Heart right ventricle (tissue), 16 donors: Measurements from ENCODE around the gene SCGB1D2. TPM values are rescaled to one million over a fixed set of nuclear protein-coding genes. Genes with fewer than 3 reads are reported as not detected.

Experiments used
- ATAC-seq, 8 donors: fragments of 200-7000 bp; cut with Tn5 transposase; one replicate each; pipeline ENCODE4 v1.9.1; 2020; ENCODE audit warnings: mild to moderate bottlenecking in 8 of 8, moderate library complexity in 8 of 8, moderate number of reproducible peaks in 1 of 8
- DNase-seq, 2 donors: peaks; one replicate each; pipeline ENCODE4 v3.0.0-alpha.2; 2020
- H3K27ac ChIP-seq, 10 donors: fragments of 200-600 bp; sonication (generic) in 2 of 10; one replicate each; pipeline versions ENCODE4 v1.5.0 to v1.8.0; 2020 to 2022; ENCODE audit warnings: mild to moderate bottlenecking in 3 of 10
- H3K27me3 ChIP-seq, 7 donors: fragments of 200-600 bp; one replicate each; pipeline ENCODE4 v1.8.0; 2021 to 2022; ENCODE audit warnings: mild to moderate bottlenecking in 2 of 7
- H3K36me3 ChIP-seq, 9 donors: fragments of 200-600 bp; sonication (generic) in 1 of 9; one replicate each; pipeline versions ENCODE4 v1.5.0 to v1.8.0; 2020 to 2022; ENCODE audit warnings: mild to moderate bottlenecking in 2 of 9
- H3K4me1 ChIP-seq, 9 donors: fragments of 200-600 bp; sonication (generic) in 1 of 9; one replicate each; pipeline versions ENCODE4 v1.5.0 to v1.8.0; 2020 to 2022; ENCODE audit warnings: mild to moderate bottlenecking in 4 of 9
- H3K4me3 ChIP-seq, 10 donors: fragments of 200-600 bp; sonication (generic) in 2 of 10; one replicate each; pipeline versions ENCODE4 v1.5.0 to v1.8.0; 2020 to 2022; ENCODE audit warnings: mild to moderate bottlenecking in 7 of 10, moderate library complexity in 2 of 10
- H3K9me3 ChIP-seq, 11 donors: fragments of 200-600 bp in 10 of 11; sonication (generic) in 2 of 11; one replicate each; pipeline versions ENCODE4 v1.5.0 to v1.8.0; 2013 to 2022; ENCODE audit warnings: mild to moderate bottlenecking in 2 of 11, control low read depth in 1 of 11, moderate library complexity in 1 of 11
- CTCF ChIP-seq, 9 donors: fragments of 200-600 bp; sonication (generic) in 2 of 9; IDR thresholded peaks; one replicate each; pipeline versions ENCODE4 v1.5.0 to v1.8.0; 2021 to 2022; ENCODE audit warnings: antibody characterized with exemption in 9 of 9, mild to moderate bottlenecking in 5 of 9, moderate library complexity in 1 of 9
- WGBS, 2 donors: extraction: QIAGEN DNeasy Blood & Tissue Kit; methylation state at CpG; one replicate each; pipeline ENCODE4 v1.1.7; 2013; ENCODE audit warnings: inconsistent platforms in 1 of 2; 5-methylcytosine and 5-hydroxymethylcytosine counted together
- intact Hi-C, 10 donors: fragments of 100-400 bp; cut with DNase I; formaldehyde crosslinking; loops; one replicate each; pipeline versions ENCODE4 v1.11.1 to v1.14.2; 2022
- polyA plus RNA-seq, 2 donors: library from polyadenylated mRNA; stranded (reverse); fragments of 200-250 nt; gene quantifications; one replicate each; pipeline ENCODE4 v1.2.3, GENCODE V29; 2013
- total RNA-seq, 10 donors: library from RNA; stranded (reverse); fragmentation: NEBNext Ultra II Directional in 3 of 10; extraction: Animal tissue kit (Norgen Biotek cat#: 25700) in 3 of 10; gene quantifications; one replicate each; pipeline versions ENCODE4 v1.2.1 to v1.2.4, GENCODE V29; 2021 to 2023
- donor health status: Arrhythmogenic right ventricular cardiomyopathy.
- donor health status: ischemic (EF 13 %, LVEDD 7.1; RV severe dilation, severe dysfunction).
- donor health status: healthy with polysubstance abuse.
- donor health status: DM: no; HTN: yes; CAD: no.
- donor health status: DM: no; HTN: no; CAD: no.
- donor health status: ischemic (EF 25% LVEDD 6.9; RV normal size, moderate dysfunction).
- donor health status: ischemic (EF 25% LVEDD 5.7; RV mildly dilated, moderate dysfunction).
- donor health status: healthy.
- donor health status: DM: yes; HTN: yes; CAD: no.
- donor health status: Ischemic cardiomyopathy.
- donor health status: ischemic (EF 35%, LVEDD 5.7; RV mildly dilated, moderate dysfunction).
- donor health status: nonischemic (EF 11% LVEDD 7.7; RV severe dilation, severe dysfunction).
- donor health status: DM: yes; HTN: yes; CAD: no.
- donor health status: PGD.
- donor health status: ischemic (EF 29% LVEDD 5.4; RV normal size, mild dysfunction).
- donor health status: nonischemic (EF 23%, LVEDD 6.1; RV moderate dilation, normal function).

SCGB1D2 gene
- total and polyA plus RNA-seq, 12 donors, result 0.64 to 6.1 (median 1.8) TPM; not detected in 3

DNA sequence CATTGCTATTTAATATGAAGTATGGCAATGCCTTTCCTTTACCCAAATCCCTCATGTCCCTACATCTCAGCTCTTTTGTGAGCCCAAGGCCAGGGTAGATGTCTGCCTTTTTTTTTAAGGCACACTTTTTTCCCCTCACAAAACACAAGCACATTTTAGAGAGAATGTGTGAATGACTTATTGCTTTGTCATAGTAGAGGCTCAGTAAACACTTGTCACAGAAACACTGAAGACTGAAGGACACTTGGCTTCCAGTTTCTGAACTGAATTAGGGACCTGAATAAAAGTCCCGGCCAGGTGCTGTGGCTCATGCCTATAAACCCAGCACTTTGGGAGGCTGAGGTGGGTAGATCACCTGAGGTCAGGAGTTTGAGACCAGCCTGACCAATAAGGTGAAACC is 25.0 kb downstream of the SCGB1D2 start:
- Histone ChIP-seq H3K9me3 (no peaks in the 10 kb centered on the region), H3K4me1 (no peaks in the 10 kb centered on the region), H3K4me3 (no peak overlapping the region), H3K27me3 (peaks cover 0 to 39% (median 17%) of the 10 kb centered on the region in 7 donors), H3K36me3 (no peaks in the 10 kb centered on the region), H3K27ac (no peak overlapping the region)
- TF ChIP-seq CTCF (IDR thresholded peaks at IDR 0.05), result no peak
- intact Hi-C loops, result no loop called here
- WGBS, 2 donors, result 89 to 90% methylated on average over 1 of the region's 1 CpG
- ATAC-seq (no peak), DNase-seq (no peak)

GRCh38 chr11:62267576-62267975 is 25.5 kb downstream of the SCGB1D2 start:
- 62 to 65% methylated on average over 3 of the region's 3 CpGs for WGBS, 2 donors
- peaks cover 0 to 39% (median 17%) of the 10 kb centered on the region in 7 donors for H3K27me3 ChIP-seq
- no peak overlapping the region for H3K27ac ChIP-seq
- no peak overlapping the region for H3K4me3 ChIP-seq
- DNase-seq (no peak), ATAC-seq (no peak)
- no peaks in the 10 kb centered on the region for H3K36me3 ChIP-seq
- H3K4me1 ChIP-seq, result no peaks in the 10 kb centered on the region
- H3K9me3 ChIP-seq, result no peaks in the 10 kb centered on the region
- TF ChIP-seq CTCF (IDR thresholded peaks at IDR 0.05), result no peak
- intact Hi-C loops, result no loop called here

GRCh38 chr11:62269654-62270278 is 27.7 kb downstream of the SCGB1D2 start, which contains the start of gene SCGB2A2:
TSS of gene SCGB2A2 (plus strand) at chr11:62270158. CDS start at chr11:62270217, 59 bp downstream.
- Histone ChIP-seq H3K27ac (no peak within 1 kb of the TSS), H3K36me3 (no peaks in the 10 kb centered on the region), H3K9me3 (no peaks in the 10 kb centered on the region), H3K4me3 (no peak within 1 kb of the TSS), H3K27me3 (peaks cover 0 to 39% (median 17%) of the 10 kb centered on the region in 7 donors), H3K4me1 (no peaks in the 10 kb centered on the region)
- intact Hi-C loops, result no loop called here
- no peak for DNase-seq
- peak in 4 of 9 donors; percentile 10 to 31 (median 19) for TF ChIP-seq CTCF (IDR thresholded peaks at IDR 0.05)
- no peak for ATAC-seq
- 75 to 76% methylated on average over 10 of the region's 10 CpGs for WGBS, 2 donors

- no peaks in the 10 kb centered on the region for H3K36me3 ChIP-seq
- H3K27me3 ChIP-seq, result peaks cover 0 to 25% (median 10%) of the 10 kb centered on the region in 7 donors
- H3K9me3 ChIP-seq, result no peaks in the 10 kb centered on the region
- ATAC-seq, result no peak
- no peak for TF ChIP-seq CTCF (IDR thresholded peaks at IDR 0.05)
- intact Hi-C loops, result no loop called here
- 70 to 78% methylated on average over 5 of the region's 5 CpGs for WGBS, 2 donors
- H3K27ac ChIP-seq, result no peak overlapping the region
- H3K4me3 ChIP-seq, result no peak overlapping the region
- no peak for DNase-seq
- no peaks in the 10 kb centered on the region for H3K4me1 ChIP-seq
These were observed 31.2 kb downstream of the SCGB1D2 start for GRCh38 chr11:62273284-62273683.
